HEK293 (cell line): ENCODE data around the gene DNTTIP2.

Source experiments
- CTCF ChIA-PET: fragments of 350-600 bp; formaldehyde crosslinking; extraction: SDS; loops from one replicate; lab custom pipeline; 2021; ENCODE audit warnings: antibody characterized with exemption; lab: Yijun Ruan, JAX
- POLR2A ChIA-PET: fragments of 300-600 bp; formaldehyde crosslinking; extraction: SDS; loops from one replicate; lab custom pipeline; 2020; ENCODE audit warnings: antibody characterized with exemption, inconsistent platforms; lab: Yijun Ruan, JAX
- H3K27ac ChIP-seq: fragments of 200-500 bp; sonication (Bioruptor generic); 2 replicates; pipeline ENCODE4 v1.5.1; 2014; ENCODE audit warnings: low read depth, low read length, control low read depth, inconsistent platforms; ENCODE audit errors: extremely low read depth
- H3K36me3 ChIP-seq, 2 experiments: fragments of 200-500 bp in 1 of 2; sonication (Bioruptor generic) in 1 of 2; 1 replicate in 1 of 2; 2 replicates in 1 of 2; pipeline ENCODE4 v1.5.1; 2014 to 2017; ENCODE audit warnings: inconsistent platforms in 2 of 2, low read length in 2 of 2; ENCODE audit not compliant: control insufficient read depth in 2 of 2, insufficient read depth in 1 of 2
- H3K4me1 ChIP-seq: fragments of 200-500 bp; sonication (Bioruptor generic); 2 replicates; pipeline ENCODE4 v1.5.1; 2014; ENCODE audit warnings: mild to moderate bottlenecking, low read length, inconsistent platforms; ENCODE audit not compliant: control insufficient read depth, insufficient read depth
- H3K4me3 ChIP-seq: 2 replicates; pipeline ENCODE4 v1.5.1; 2011; ENCODE audit warnings: low read depth, mild to moderate bottlenecking, control low read depth, low read length, moderate library complexity
- H3K9me3 ChIP-seq: fragments of 200-500 bp; sonication (Bioruptor generic); 2 replicates; pipeline ENCODE4 v1.5.1; 2014; ENCODE audit warnings: low read depth, low read length, inconsistent platforms; ENCODE audit not compliant: control insufficient read depth, insufficient read depth
- KLF1 ChIP-seq: fragments of 450-650 bp; formaldehyde crosslinking; IDR thresholded peaks from 2 replicates; pipeline ENCODE4 v1.5.1; 2016; ENCODE audit warnings: missing biosample characterization, missing genetic modification characterization
- SCRT2 ChIP-seq: fragments of 450-650 bp; formaldehyde crosslinking; IDR thresholded peaks from 2 replicates; pipeline ENCODE4 v1.5.1; 2016; ENCODE audit warnings: missing biosample characterization, missing genetic modification characterization
- WT1 ChIP-seq: fragments of 450-650 bp; formaldehyde crosslinking; IDR thresholded peaks from 2 replicates; pipeline ENCODE4 v1.5.1; 2016; ENCODE audit warnings: missing biosample characterization, missing genetic modification characterization
- YY2 ChIP-seq: fragments of 450-650 bp; formaldehyde crosslinking; IDR thresholded peaks from 2 replicates; pipeline ENCODE4 v1.5.1; 2016; ENCODE audit warnings: missing biosample characterization, missing genetic modification characterization
- ZBTB48 ChIP-seq: fragments of 450-650 bp; formaldehyde crosslinking; IDR thresholded peaks from 2 replicates; pipeline ENCODE4 v1.5.1; 2016; ENCODE audit warnings: missing biosample characterization, missing genetic modification characterization
- ZNF146 ChIP-seq: fragments of 450-650 bp; formaldehyde crosslinking; IDR thresholded peaks from 2 replicates; pipeline ENCODE4 v1.5.1; 2016; ENCODE audit warnings: missing biosample characterization, missing genetic modification characterization
- ZNF2 ChIP-seq: fragments of 450-650 bp; formaldehyde crosslinking; IDR thresholded peaks from 2 replicates; pipeline ENCODE4 v1.5.1; 2016; ENCODE audit warnings: missing biosample characterization, missing genetic modification characterization
- ZNF24 ChIP-seq: fragments of 450-650 bp; formaldehyde crosslinking; IDR thresholded peaks from 2 replicates; pipeline ENCODE4 v1.5.1; 2016; ENCODE audit warnings: missing biosample characterization, missing genetic modification characterization
- ZNF521 ChIP-seq: fragments of 450-650 bp; formaldehyde crosslinking; IDR thresholded peaks from 2 replicates; pipeline ENCODE4 v1.5.1; 2017; ENCODE audit warnings: missing biosample characterization, mild to moderate bottlenecking, missing genetic modification characterization
- ZNF560 ChIP-seq: fragments of 450-650 bp; formaldehyde crosslinking; IDR thresholded peaks from 2 replicates; pipeline ENCODE4 v1.5.1; 2017; ENCODE audit warnings: missing biosample characterization, missing genetic modification characterization, borderline replicate concordance
- ZNF621 ChIP-seq: fragments of 450-650 bp; formaldehyde crosslinking; IDR thresholded peaks from 2 replicates; pipeline ENCODE4 v1.5.1; 2017; ENCODE audit warnings: missing biosample characterization, missing genetic modification characterization
- ZNF837 ChIP-seq: fragments of 450-650 bp; formaldehyde crosslinking; IDR thresholded peaks from 2 replicates; pipeline ENCODE4 v1.5.1; 2016; ENCODE audit warnings: missing biosample characterization, missing genetic modification characterization
- TF ChIP-seq, protein P1 (sequence below): fragments of 450-650 bp; formaldehyde crosslinking; IDR thresholded peaks from 2 replicates; pipeline ENCODE4 v1.5.1; 2016; ENCODE audit warnings: missing biosample characterization, missing genetic modification characterization
- TF ChIP-seq, protein P2 (sequence below): fragments of 450-650 bp; formaldehyde crosslinking; IDR thresholded peaks from 2 replicates; pipeline ENCODE4 v1.5.1; 2016; ENCODE audit warnings: missing biosample characterization, missing genetic modification characterization, low read depth
- TF ChIP-seq, protein P3 (sequence below): fragments of 450-650 bp; formaldehyde crosslinking; IDR thresholded peaks from 2 replicates; pipeline ENCODE4 v1.5.1; 2016; ENCODE audit warnings: missing biosample characterization, missing genetic modification characterization
- TF ChIP-seq, protein P4 (sequence below): fragments of 450-650 bp; formaldehyde crosslinking; IDR thresholded peaks from 2 replicates; pipeline ENCODE4 v1.5.1; 2016; ENCODE audit warnings: missing biosample characterization, missing genetic modification characterization
- TF ChIP-seq, protein P5 (sequence below): fragments of 450-650 bp; formaldehyde crosslinking; conservative IDR thresholded peaks from 2 replicates; pipeline ENCODE4 v1.5.1; 2016; ENCODE audit warnings: low read depth, missing biosample characterization, missing genetic modification characterization
- TF ChIP-seq, protein P6 (sequence below): fragments of 450-650 bp; formaldehyde crosslinking; IDR thresholded peaks from 2 replicates; pipeline ENCODE4 v1.5.1; 2016; ENCODE audit warnings: missing biosample characterization, missing genetic modification characterization
- TF ChIP-seq, protein P7 (sequence below): fragments of 450-650 bp; formaldehyde crosslinking; optimal IDR thresholded peaks from 2 replicates; pipeline ENCODE3; 2016; ENCODE audit warnings: missing biosample characterization, mild to moderate bottlenecking, missing genetic modification characterization

Gene DNTTIP2

DNA sequence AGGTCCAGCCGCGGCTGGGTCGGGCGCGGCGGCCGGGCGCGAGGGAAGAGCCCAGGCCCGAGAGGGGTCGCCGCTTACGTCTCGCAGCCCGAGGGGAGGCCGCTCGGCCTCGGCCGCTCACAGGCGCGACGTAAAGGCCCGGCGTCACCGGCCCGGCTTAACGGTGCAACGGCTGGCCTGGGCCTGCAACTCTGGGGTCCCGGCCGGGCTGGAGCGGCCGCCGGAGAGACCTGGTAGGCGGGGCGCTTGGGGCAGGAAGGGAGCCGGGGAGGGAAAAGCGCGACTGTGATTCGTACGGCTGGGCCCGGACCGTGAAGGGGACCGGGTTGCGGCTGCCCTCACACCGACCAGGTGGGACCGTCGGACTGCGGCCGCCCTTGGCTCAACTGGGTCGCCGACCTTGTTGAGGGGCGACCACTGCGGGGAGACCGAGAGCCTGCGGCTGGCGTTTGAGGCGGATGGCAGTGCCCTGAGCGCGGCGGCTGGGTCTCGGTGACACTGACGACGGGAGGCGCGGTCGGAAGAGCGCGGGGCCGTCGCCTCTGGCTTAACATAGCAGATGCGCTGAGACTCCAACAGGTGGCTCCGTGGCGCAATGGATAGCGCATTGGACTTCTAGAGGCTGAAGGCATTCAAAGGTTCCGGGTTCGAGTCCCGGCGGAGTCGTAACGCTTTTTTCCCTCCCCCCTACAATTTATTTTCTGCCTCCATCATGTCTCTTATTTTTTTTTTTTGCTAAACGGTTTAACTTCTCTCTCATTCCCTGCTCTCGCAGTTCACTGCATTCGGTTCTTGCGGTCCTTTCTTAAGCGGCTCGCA, 31.8 kb downstream of the DNTTIP2 start:
- ChIA-PET CTCF (interaction anchor here (0.9 to 7.9 kb wide), 4 partner anchors 31 to 219 kb away, joined by 3 to 120 read pairs (median 14); no protein-coding TSS in a partner anchor), POLR2A (interaction anchor here (0.5 to 1.9 kb wide), 4 partner anchors 32 to 502 kb away, joined by 3 to 6 read pairs (median 4); partner anchors contain the start of genes DNTTIP2 and DR1)
- H3K9me3 ChIP-seq: no peaks in the 10 kb centered on the region
- H3K4me3 ChIP-seq: peak overlapping the region; percentile 88
- no peaks in the 10 kb centered on the region for H3K36me3 ChIP-seq
- H3K27ac ChIP-seq: peak overlapping the region; percentile 91
- peaks cover 3% of the 10 kb centered on the region; the same call in 1 of the 2 replicates for H3K4me1 ChIP-seq
- TF ChIP-seq ZNF560 (tag by site-specific recombination) (no peak), ZNF837 (tag by site-specific recombination) (peak; percentile 73), ZNF521 (tag by site-specific recombination) (no peak), WT1 (tag by site-specific recombination) (no peak; the same call in none of the 2 replicates), ZBTB48 (tag by site-specific recombination) (peak; percentile 26; the same call in 1 of the 2 replicates), ZNF621 (no peak), SCRT2 (peak; percentile 100), KLF1 (tag by site-specific recombination) (no peak; the same call in 1 of the 2 replicates), ZNF2 (peak; percentile 90; the same call in 1 of the 2 replicates), YY2 (tag by site-specific recombination) (peak; percentile 57), ZNF146 (peak; percentile 45; the same call in 1 of the 2 replicates), ZNF24 (peak; percentile 52; the same call in 1 of the 2 replicates)
- TF ChIP-seq, protein P1, sequence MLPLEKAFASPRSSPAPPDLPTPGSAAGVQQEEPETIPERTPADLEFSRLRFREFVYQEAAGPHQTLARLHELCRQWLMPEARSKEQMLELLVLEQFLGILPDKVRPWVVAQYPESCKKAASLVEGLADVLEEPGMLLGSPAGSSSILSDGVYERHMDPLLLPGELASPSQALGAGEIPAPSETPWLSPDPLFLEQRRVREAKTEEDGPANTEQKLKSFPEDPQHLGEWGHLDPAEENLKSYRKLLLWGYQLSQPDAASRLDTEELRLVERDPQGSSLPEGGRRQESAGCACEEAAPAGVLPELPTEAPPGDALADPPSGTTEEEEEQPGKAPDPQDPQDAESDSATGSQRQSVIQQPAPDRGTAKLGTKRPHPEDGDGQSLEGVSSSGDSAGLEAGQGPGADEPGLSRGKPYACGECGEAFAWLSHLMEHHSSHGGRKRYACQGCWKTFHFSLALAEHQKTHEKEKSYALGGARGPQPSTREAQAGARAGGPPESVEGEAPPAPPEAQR: peak; percentile 86; the same call in 1 of the 2 replicates
- TF ChIP-seq, protein P2, sequence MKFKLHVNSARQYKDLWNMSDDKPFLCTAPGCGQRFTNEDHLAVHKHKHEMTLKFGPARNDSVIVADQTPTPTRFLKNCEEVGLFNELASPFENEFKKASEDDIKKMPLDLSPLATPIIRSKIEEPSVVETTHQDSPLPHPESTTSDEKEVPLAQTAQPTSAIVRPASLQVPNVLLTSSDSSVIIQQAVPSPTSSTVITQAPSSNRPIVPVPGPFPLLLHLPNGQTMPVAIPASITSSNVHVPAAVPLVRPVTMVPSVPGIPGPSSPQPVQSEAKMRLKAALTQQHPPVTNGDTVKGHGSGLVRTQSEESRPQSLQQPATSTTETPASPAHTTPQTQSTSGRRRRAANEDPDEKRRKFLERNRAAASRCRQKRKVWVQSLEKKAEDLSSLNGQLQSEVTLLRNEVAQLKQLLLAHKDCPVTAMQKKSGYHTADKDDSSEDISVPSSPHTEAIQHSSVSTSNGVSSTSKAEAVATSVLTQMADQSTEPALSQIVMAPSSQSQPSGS (tag by site-specific recombination): no peak
- TF ChIP-seq, protein P3, sequence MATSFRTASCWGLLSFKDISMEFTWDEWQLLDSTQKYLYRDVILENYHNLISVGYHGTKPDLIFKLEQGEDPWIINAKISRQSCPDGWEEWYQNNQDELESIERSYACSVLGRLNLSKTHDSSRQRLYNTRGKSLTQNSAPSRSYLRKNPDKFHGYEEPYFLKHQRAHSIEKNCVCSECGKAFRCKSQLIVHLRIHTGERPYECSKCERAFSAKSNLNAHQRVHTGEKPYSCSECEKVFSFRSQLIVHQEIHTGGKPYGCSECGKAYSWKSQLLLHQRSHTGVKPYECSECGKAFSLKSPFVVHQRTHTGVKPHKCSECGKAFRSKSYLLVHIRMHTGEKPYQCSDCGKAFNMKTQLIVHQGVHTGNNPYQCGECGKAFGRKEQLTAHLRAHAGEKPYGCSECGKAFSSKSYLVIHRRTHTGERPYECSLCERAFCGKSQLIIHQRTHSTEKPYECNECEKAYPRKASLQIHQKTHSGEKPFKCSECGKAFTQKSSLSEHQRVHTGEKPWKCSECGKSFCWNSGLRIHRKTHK (tag by site-specific recombination): no peak
- TF ChIP-seq, protein P4, sequence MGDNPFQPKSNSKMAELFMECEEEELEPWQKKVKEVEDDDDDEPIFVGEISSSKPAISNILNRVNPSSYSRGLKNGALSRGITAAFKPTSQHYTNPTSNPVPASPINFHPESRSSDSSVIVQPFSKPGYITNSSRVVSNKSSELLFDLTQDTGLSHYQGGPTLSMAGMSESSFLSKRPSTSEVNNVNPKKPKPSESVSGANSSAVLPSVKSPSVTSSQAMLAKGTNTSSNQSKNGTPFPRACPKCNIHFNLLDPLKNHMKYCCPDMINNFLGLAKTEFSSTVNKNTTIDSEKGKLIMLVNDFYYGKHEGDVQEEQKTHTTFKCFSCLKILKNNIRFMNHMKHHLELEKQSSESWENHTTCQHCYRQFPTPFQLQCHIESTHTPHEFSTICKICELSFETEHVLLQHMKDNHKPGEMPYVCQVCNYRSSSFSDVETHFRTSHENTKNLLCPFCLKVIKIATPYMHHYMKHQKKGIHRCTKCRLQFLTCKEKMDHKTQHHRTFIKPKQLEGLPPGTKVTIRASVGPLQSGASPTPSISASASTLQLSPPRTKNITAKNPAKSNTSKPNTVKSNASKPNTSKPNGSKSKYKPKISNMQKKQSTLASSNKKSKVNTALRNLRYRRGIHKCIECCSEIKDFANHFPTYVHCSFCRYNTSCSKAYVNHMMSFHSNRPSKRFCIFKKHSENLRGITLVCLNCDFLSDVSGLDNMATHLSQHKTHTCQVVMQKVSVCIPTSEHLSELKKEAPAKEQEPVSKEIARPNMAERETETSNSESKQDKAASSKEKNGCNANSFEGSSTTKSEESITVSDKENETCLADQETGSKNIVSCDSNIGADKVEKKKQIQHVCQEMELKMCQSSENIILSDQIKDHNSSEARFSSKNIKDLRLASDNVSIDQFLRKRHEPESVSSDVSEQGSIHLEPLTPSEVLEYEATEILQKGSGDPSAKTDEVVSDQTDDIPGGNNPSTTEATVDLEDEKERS (tag by site-specific recombination): peak; percentile 54; the same call in 1 of the 2 replicates
- TF ChIP-seq, protein P5, sequence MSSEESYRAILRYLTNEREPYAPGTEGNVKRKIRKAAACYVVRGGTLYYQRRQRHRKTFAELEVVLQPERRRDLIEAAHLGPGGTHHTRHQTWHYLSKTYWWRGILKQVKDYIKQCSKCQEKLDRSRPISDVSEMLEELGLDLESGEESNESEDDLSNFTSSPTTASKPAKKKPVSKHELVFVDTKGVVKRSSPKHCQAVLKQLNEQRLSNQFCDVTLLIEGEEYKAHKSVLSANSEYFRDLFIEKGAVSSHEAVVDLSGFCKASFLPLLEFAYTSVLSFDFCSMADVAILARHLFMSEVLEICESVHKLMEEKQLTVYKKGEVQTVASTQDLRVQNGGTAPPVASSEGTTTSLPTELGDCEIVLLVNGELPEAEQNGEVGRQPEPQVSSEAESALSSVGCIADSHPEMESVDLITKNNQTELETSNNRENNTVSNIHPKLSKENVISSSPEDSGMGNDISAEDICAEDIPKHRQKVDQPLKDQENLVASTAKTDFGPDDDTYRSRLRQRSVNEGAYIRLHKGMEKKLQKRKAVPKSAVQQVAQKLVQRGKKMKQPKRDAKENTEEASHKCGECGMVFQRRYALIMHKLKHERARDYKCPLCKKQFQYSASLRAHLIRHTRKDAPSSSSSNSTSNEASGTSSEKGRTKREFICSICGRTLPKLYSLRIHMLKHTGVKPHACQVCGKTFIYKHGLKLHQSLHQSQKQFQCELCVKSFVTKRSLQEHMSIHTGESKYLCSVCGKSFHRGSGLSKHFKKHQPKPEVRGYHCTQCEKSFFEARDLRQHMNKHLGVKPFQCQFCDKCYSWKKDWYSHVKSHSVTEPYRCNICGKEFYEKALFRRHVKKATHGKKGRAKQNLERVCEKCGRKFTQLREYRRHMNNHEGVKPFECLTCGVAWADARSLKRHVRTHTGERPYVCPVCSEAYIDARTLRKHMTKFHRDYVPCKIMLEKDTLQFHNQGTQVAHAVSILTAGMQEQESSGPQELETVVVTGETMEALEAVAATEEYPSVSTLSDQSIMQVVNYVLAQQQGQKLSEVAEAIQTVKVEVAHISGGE: peak; percentile 88
- TF ChIP-seq, protein P6, sequence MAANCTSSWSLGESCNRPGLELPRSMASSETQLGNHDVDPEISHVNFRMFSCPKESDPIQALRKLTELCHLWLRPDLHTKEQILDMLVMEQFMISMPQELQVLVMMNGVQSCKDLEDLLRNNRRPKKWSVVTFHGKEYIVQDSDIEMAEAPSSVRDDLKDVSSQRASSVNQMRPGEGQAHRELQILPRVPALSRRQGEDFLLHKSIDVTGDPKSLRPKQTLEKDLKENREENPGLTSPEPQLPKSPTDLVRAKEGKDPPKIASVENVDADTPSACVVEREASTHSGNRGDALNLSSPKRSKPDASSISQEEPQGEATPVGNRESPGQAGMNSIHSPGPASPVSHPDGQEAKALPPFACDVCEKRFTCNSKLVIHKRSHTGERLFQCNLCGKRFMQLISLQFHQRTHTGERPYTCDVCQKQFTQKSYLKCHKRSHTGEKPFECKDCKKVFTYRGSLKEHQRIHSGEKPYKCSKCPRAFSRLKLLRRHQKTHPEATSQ (tag by site-specific recombination): 0 out of 2 replicates have a peak, but pooled peaks have one; percentile 22
- TF ChIP-seq, protein P7, sequence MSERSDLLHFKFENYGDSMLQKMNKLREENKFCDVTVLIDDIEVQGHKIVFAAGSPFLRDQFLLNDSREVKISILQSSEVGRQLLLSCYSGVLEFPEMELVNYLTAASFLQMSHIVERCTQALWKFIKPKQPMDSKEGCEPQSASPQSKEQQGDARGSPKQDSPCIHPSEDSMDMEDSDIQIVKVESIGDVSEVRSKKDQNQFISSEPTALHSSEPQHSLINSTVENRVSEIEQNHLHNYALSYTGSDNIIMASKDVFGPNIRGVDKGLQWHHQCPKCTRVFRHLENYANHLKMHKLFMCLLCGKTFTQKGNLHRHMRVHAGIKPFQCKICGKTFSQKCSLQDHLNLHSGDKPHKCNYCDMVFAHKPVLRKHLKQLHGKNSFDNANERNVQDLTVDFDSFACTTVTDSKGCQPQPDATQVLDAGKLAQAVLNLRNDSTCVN (tag by site-specific recombination): peak; percentile 75
